NT2/D1 (cell line): ENCODE results near the gene TTLL5.

Experiments
- SUZ12 ChIP-seq: IDR thresholded peaks from 2 replicates; pipeline ENCODE4 v1.6.1; 2011; ENCODE audit not compliant: insufficient read length, insufficient read depth; ENCODE audit errors: extremely low read depth
- ZNF274 ChIP-seq: IDR thresholded peaks from 2 replicates; pipeline ENCODE4 v1.6.1; 2011; ENCODE audit warnings: mild to moderate bottlenecking, low read depth, low read length

DNA sequence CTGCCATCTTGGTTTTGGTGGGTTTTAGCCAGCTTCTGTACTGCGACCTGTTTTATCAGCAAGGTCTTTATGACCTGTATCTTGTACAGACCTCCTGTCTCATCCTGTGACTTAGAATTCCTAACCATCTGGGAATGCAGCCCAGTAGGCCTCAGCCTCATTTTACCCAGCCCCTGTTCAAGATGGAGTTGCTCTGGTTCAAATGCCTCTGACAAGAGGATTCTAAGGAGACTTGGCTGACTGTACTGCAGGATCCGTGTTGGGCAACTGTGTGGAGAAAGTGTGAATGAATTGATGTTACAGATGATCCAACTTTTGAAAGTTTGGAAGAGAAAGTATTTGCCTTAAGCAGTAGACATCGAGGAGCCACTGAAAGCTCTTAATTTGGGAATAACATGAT is 91.0 kb downstream of the TTLL5 start:
- TF ChIP-seq ZNF274 (no peak), SUZ12 (no peak)
